IPS-15b (cell line): Measurements from ENCODE around the gene ZMYND11.
A peak's percentile ranks its signal among the peaks of the same experiment; 100 is the strongest.

ENCODE experiments used
- H3K27me3 ChIP-seq: one replicate; pipeline ENCODE4 v1.6.1; 2013; ENCODE audit warnings: low read length; ENCODE audit not compliant: control insufficient read depth, insufficient read depth
- H3K36me3 ChIP-seq: one replicate; pipeline ENCODE4 v1.6.1; 2013; ENCODE audit warnings: low read length; ENCODE audit not compliant: control insufficient read depth, insufficient read depth
- H3K4me1 ChIP-seq: one replicate; pipeline ENCODE4 v1.6.1; 2013; ENCODE audit warnings: mild to moderate bottlenecking, low read length; ENCODE audit not compliant: control insufficient read depth, insufficient read depth
- H3K4me3 ChIP-seq: one replicate; pipeline ENCODE4 v1.5.1; 2013; ENCODE audit warnings: low read depth, low read length
- H3K9ac ChIP-seq: one replicate; pipeline ENCODE4 v1.6.1; 2013; ENCODE audit warnings: low read depth, mild to moderate bottlenecking, low read length
- H3K9me3 ChIP-seq: one replicate; pipeline ENCODE4 v1.6.1; 2013; ENCODE audit warnings: mild to moderate bottlenecking, low read length; ENCODE audit not compliant: control insufficient read depth, insufficient read depth

Gene ZMYND11

GRCh38 chr10:104416-104815 lies 30.8 kb upstream of the ZMYND11 start:
- Histone ChIP-seq H3K9me3 (no peaks in the 10 kb centered on the region), H3K27me3 (no peaks in the 10 kb centered on the region), H3K4me3 (no peak overlapping the region), H3K36me3 (no peaks in the 10 kb centered on the region), H3K4me1 (no peaks in the 10 kb centered on the region), H3K9ac (no peak overlapping the region)

- H3K4me1 ChIP-seq, result no peaks in the 10 kb centered on the region
- H3K27me3 ChIP-seq, result no peaks in the 10 kb centered on the region
- H3K9ac ChIP-seq, result no peak overlapping the region
- H3K36me3 ChIP-seq, result no peaks in the 10 kb centered on the region
- peak overlapping the region; percentile 4 for H3K4me3 ChIP-seq
- no peaks in the 10 kb centered on the region for H3K9me3 ChIP-seq
Observed at GRCh38 chr10:104862-105565, 30.2 kb upstream of the ZMYND11 start.

- Histone ChIP-seq H3K4me3 (no peak overlapping the region), H3K36me3 (no peaks in the 10 kb centered on the region), H3K9me3 (no peaks in the 10 kb centered on the region), H3K27me3 (no peaks in the 10 kb centered on the region), H3K9ac (no peak overlapping the region), H3K4me1 (no peaks in the 10 kb centered on the region)
Observed at GRCh38 chr10:105806-106205, 29.4 kb upstream of the ZMYND11 start.

GRCh38 chr10:106740-107139 lies 28.5 kb upstream of the ZMYND11 start:
- Histone ChIP-seq H3K9ac (no peak overlapping the region), H3K27me3 (no peaks in the 10 kb centered on the region), H3K36me3 (no peaks in the 10 kb centered on the region), H3K9me3 (no peaks in the 10 kb centered on the region), H3K4me3 (no peak overlapping the region), H3K4me1 (no peaks in the 10 kb centered on the region)

- Histone ChIP-seq H3K36me3 (no peaks in the 10 kb centered on the region), H3K9me3 (no peaks in the 10 kb centered on the region), H3K9ac (no peak overlapping the region), H3K4me3 (no peak overlapping the region), H3K4me1 (no peaks in the 10 kb centered on the region), H3K27me3 (no peaks in the 10 kb centered on the region)
Observed at GRCh38 chr10:112246-112645, 23.0 kb upstream of the ZMYND11 start.

GRCh38 chr10:124874-125273 lies 10.4 kb upstream of the ZMYND11 start:
- Histone ChIP-seq H3K27me3 (no peaks in the 10 kb centered on the region), H3K36me3 (no peaks in the 10 kb centered on the region), H3K9ac (no peak overlapping the region), H3K4me3 (no peak overlapping the region), H3K4me1 (no peaks in the 10 kb centered on the region), H3K9me3 (no peaks in the 10 kb centered on the region)

GRCh38 chr10:127612-128432 lies 7.4 kb upstream of the ZMYND11 start:
- H3K4me1 ChIP-seq, result peaks cover 1% of the 10 kb centered on the region
- peaks cover 5% of the 10 kb centered on the region for H3K27me3 ChIP-seq
- no peak overlapping the region for H3K4me3 ChIP-seq
- no peaks in the 10 kb centered on the region for H3K9me3 ChIP-seq
- H3K9ac ChIP-seq, result no peak overlapping the region
- H3K36me3 ChIP-seq, result no peaks in the 10 kb centered on the region

- H3K9me3 ChIP-seq, result no peaks in the 10 kb centered on the region
- H3K27me3 ChIP-seq, result peaks cover 21% of the 10 kb centered on the region
- peaks cover 7% of the 10 kb centered on the region for H3K4me1 ChIP-seq
- no peak overlapping the region for H3K4me3 ChIP-seq
- H3K36me3 ChIP-seq, result no peaks in the 10 kb centered on the region
- no peak overlapping the region for H3K9ac ChIP-seq
Observed at GRCh38 chr10:129810-130209, 5.4 kb upstream of the ZMYND11 start.

- Histone ChIP-seq H3K9ac (no peak overlapping the region), H3K4me3 (no peak overlapping the region), H3K4me1 (peaks cover 7% of the 10 kb centered on the region), H3K27me3 (peaks cover 27% of the 10 kb centered on the region), H3K9me3 (no peaks in the 10 kb centered on the region), H3K36me3 (no peaks in the 10 kb centered on the region)
Observed at GRCh38 chr10:132946-133898, 2.0 kb upstream of the ZMYND11 start.

GRCh38 chr10:134247-135131 lies 766 bp upstream of the ZMYND11 start:
- H3K4me1 ChIP-seq, result peaks cover 7% of the 10 kb centered on the region
- peak overlapping the region; percentile 86 for H3K4me3 ChIP-seq
- H3K9me3 ChIP-seq, result no peaks in the 10 kb centered on the region
- H3K36me3 ChIP-seq, result no peaks in the 10 kb centered on the region
- no peak overlapping the region for H3K9ac ChIP-seq
- H3K27me3 ChIP-seq, result peaks cover 27% of the 10 kb centered on the region
